Measurements from ENCODE around the gene MARCHF4.
"Not testable (repeated sequence)": the region's sequence is repeated elsewhere in the genome, so short reads cannot be mapped to it uniquely, and the experiment has no call there.

Gene MARCHF4

GRCh38 chr2:216391401-216391800 is 19.1 kb upstream of the MARCHF4 start:
- no peak for DNase-seq (ENCODE audit: low spot score)

GRCh38 chr2:216389570-216389969 is 17.3 kb upstream of the MARCHF4 start:
- no peak for DNase-seq (ENCODE audit: low spot score)

GRCh38 chr2:216388046-216388884 is 16.0 kb upstream of the MARCHF4 start:
- no peak for DNase-seq (ENCODE audit: low spot score)

- no peak for DNase-seq (ENCODE audit: low spot score)
Observed at GRCh38 chr2:216387262-216387661, 15.0 kb upstream of the MARCHF4 start.

GRCh38 chr2:216385478-216385877 is 13.2 kb upstream of the MARCHF4 start:
- no peak for DNase-seq (ENCODE audit: low spot score)

GRCh38 chr2:216384409-216384808 is 12.1 kb upstream of the MARCHF4 start:
- not testable (repeated sequence) for DNase-seq (ENCODE audit: low spot score)

GRCh38 chr2:216379977-216380376 is 7.7 kb upstream of the MARCHF4 start:
- DNase-seq (ENCODE audit: low spot score), result no peak

- DNase-seq (ENCODE audit: low spot score), result no peak
Observed at GRCh38 chr2:216375286-216375685, 3.0 kb upstream of the MARCHF4 start.

GRCh38 chr2:216373896-216374295 is 1.6 kb upstream of the MARCHF4 start:
- DNase-seq (ENCODE audit: low spot score), result no peak

GRCh38 chr2:216372761-216373291 is 543 bp upstream of the MARCHF4 start:
- DNase-seq (ENCODE audit: low spot score), result no peak

- DNase-seq (ENCODE audit: low spot score), result no peak
Observed at GRCh38 chr2:216370961-216371712, 1.1 kb downstream of the MARCHF4 start.

GRCh38 chr2:216369821-216370220 is 2.5 kb downstream of the MARCHF4 start:
- no peak for DNase-seq (ENCODE audit: low spot score)

GRCh38 chr2:216366777-216367471 is 5.4 kb downstream of the MARCHF4 start:
- DNase-seq (ENCODE audit: low spot score), result no peak

GRCh38 chr2:216365518-216365917 is 6.8 kb downstream of the MARCHF4 start:
- no peak for DNase-seq (ENCODE audit: low spot score)

GRCh38 chr2:216363221-216363620 is 9.1 kb downstream of the MARCHF4 start:
- no peak for DNase-seq (ENCODE audit: low spot score)

GRCh38 chr2:216362730-216363129 is 9.6 kb downstream of the MARCHF4 start:
- no peak for DNase-seq (ENCODE audit: low spot score)

- no peak for DNase-seq (ENCODE audit: low spot score)
Observed at GRCh38 chr2:216355711-216356110, 16.6 kb downstream of the MARCHF4 start.

- DNase-seq (ENCODE audit: low spot score), result no peak
Observed at GRCh38 chr2:216354306-216354705, 18.0 kb downstream of the MARCHF4 start.

- DNase-seq (ENCODE audit: low spot score), result no peak
Observed at GRCh38 chr2:216352653-216353270, 19.5 kb downstream of the MARCHF4 start.

GRCh38 chr2:216351172-216351925 is 20.9 kb downstream of the MARCHF4 start:
- no peak for DNase-seq (ENCODE audit: low spot score)

- no peak for DNase-seq (ENCODE audit: low spot score)
Observed at GRCh38 chr2:216350214-216350791, 22.0 kb downstream of the MARCHF4 start.
